ENCODE data around the gene CKM. TPM values are rescaled to one million over a fixed set of nuclear protein-coding genes. Genes with fewer than 3 reads are reported as not detected.

Gene CKM
- total RNA-seq, 2 experiments from 2014 or later = not detected

GRCh38 chr19:45355910-45356309 lies 33.2 kb upstream of the CKM start:
- intact Hi-C loops (cut with DNase I, micrococcal nuclease) = no loop called here
- Mint-ChIP-seq H3K36me3 (ENCODE audit: low read depth) (peaks cover 12% of the 10 kb centered on the region), H3K4me3 (no peak overlapping the region), H3K27me3 (no peaks in the 10 kb centered on the region), H3K4me1 (no peaks in the 10 kb centered on the region), H3K27ac (no peak overlapping the region), H3K9me3 (ENCODE audit: low read depth) (no peaks in the 10 kb centered on the region)
- ChIA-PET POLR2A (interaction anchor here (0.7 kb wide), 1 partner anchor 236 kb away, joined by 3 read pairs; no protein-coding TSS in a partner anchor), CTCF (interaction anchor here (0.7 to 0.8 kb wide), 2 partner anchors 153 to 325 kb away, joined by 3 read pairs; no protein-coding TSS in a partner anchor)
- ATAC-seq = no peak
- DNase-seq = no peak

GRCh38 chr19:45355402-45355801 lies 32.7 kb upstream of the CKM start:
- no peak overlapping the region for H3K4me3 Mint-ChIP-seq
- ATAC-seq (no peak), DNase-seq (no peak)
- H3K27ac Mint-ChIP-seq = no peak overlapping the region
- no peaks in the 10 kb centered on the region for H3K27me3 Mint-ChIP-seq
- ChIA-PET POLR2A (interaction anchor here (0.7 kb wide), 1 partner anchor 236 kb away, joined by 3 read pairs; no protein-coding TSS in a partner anchor), CTCF (interaction anchor here (0.7 kb wide), 1 partner anchor 326 kb away, joined by 3 read pairs; no protein-coding TSS in a partner anchor)
- no peaks in the 10 kb centered on the region for H3K4me1 Mint-ChIP-seq
- intact Hi-C loops (cut with DNase I, micrococcal nuclease) = no loop called here
- H3K9me3 Mint-ChIP-seq (ENCODE audit: low read depth) = no peaks in the 10 kb centered on the region
- H3K36me3 Mint-ChIP-seq (ENCODE audit: low read depth) = peaks cover 12% of the 10 kb centered on the region

- ChIA-PET CTCF (no interaction called here), POLR2A (no interaction called here)
- Mint-ChIP-seq H3K4me3 (no peak overlapping the region), H3K27me3 (no peaks in the 10 kb centered on the region), H3K27ac (no peak overlapping the region), H3K36me3 (ENCODE audit: low read depth) (peaks cover 15% of the 10 kb centered on the region), H3K4me1 (no peaks in the 10 kb centered on the region), H3K9me3 (ENCODE audit: low read depth) (no peaks in the 10 kb centered on the region)
- ATAC-seq (no peak), DNase-seq (no peak)
- intact Hi-C loops (cut with DNase I, micrococcal nuclease) = no loop called here
These were observed 31.7 kb upstream of the CKM start for GRCh38 chr19:45354241-45354842.

- Mint-ChIP-seq H3K4me1 (no peaks in the 10 kb centered on the region), H3K27me3 (no peaks in the 10 kb centered on the region), H3K27ac (no peak overlapping the region), H3K4me3 (no peak overlapping the region), H3K36me3 (ENCODE audit: low read depth) (peaks cover 15% of the 10 kb centered on the region), H3K9me3 (ENCODE audit: low read depth) (no peaks in the 10 kb centered on the region)
- no peak for DNase-seq
- peak; percentile 30 for ATAC-seq
- ChIA-PET CTCF (no interaction called here), POLR2A (no interaction called here)
- intact Hi-C loops (cut with DNase I, micrococcal nuclease) = no loop called here
These were observed 30.5 kb upstream of the CKM start for GRCh38 chr19:45352914-45353796.

GRCh38 chr19:45352471-45352870 lies 29.8 kb upstream of the CKM start:
- ATAC-seq (no peak), DNase-seq (no peak)
- ChIA-PET CTCF (no interaction called here), POLR2A (no interaction called here)
- Mint-ChIP-seq H3K27ac (no peak overlapping the region), H3K4me1 (no peaks in the 10 kb centered on the region), H3K4me3 (no peak overlapping the region), H3K9me3 (ENCODE audit: low read depth) (no peaks in the 10 kb centered on the region), H3K27me3 (no peaks in the 10 kb centered on the region), H3K36me3 (ENCODE audit: low read depth) (peaks cover 15% of the 10 kb centered on the region)
- intact Hi-C loops (cut with DNase I, micrococcal nuclease) = no loop called here

- ATAC-seq = no peak
- no peaks in the 10 kb centered on the region for H3K27me3 Mint-ChIP-seq
- no peaks in the 10 kb centered on the region for H3K9me3 Mint-ChIP-seq (ENCODE audit: low read depth)
- ChIA-PET POLR2A (no interaction called here), CTCF (no interaction called here)
- H3K36me3 Mint-ChIP-seq (ENCODE audit: low read depth) = peaks cover 12% of the 10 kb centered on the region
- H3K27ac Mint-ChIP-seq = no peak overlapping the region
- H3K4me1 Mint-ChIP-seq = no peaks in the 10 kb centered on the region
- no peak for DNase-seq
- intact Hi-C loops (cut with DNase I, micrococcal nuclease) = no loop called here
- no peak overlapping the region for H3K4me3 Mint-ChIP-seq
These were observed 29.4 kb upstream of the CKM start for GRCh38 chr19:45352062-45352461.

GRCh38 chr19:45351401-45351952 lies 28.8 kb upstream of the CKM start:
- Mint-ChIP-seq H3K4me3 (no peak overlapping the region), H3K27ac (no peak overlapping the region), H3K4me1 (no peaks in the 10 kb centered on the region), H3K9me3 (ENCODE audit: low read depth) (no peaks in the 10 kb centered on the region), H3K27me3 (no peaks in the 10 kb centered on the region), H3K36me3 (ENCODE audit: low read depth) (peaks cover 12% of the 10 kb centered on the region)
- intact Hi-C loops (cut with DNase I, micrococcal nuclease) = no loop called here
- ATAC-seq = no peak
- DNase-seq = no peak
- CTCF ChIA-PET = no interaction called here
- POLR2A ChIA-PET = no interaction called here

GRCh38 chr19:45350477-45351058 lies 27.9 kb upstream of the CKM start:
- Mint-ChIP-seq H3K9me3 (ENCODE audit: low read depth) (no peaks in the 10 kb centered on the region), H3K4me3 (no peak overlapping the region), H3K36me3 (ENCODE audit: low read depth) (peaks cover 12% of the 10 kb centered on the region), H3K27ac (no peak overlapping the region), H3K27me3 (no peaks in the 10 kb centered on the region), H3K4me1 (no peaks in the 10 kb centered on the region)
- intact Hi-C loops (cut with DNase I, micrococcal nuclease) = no loop called here
- no peak for DNase-seq
- CTCF ChIA-PET = interaction anchor here (1.7 kb wide), 1 partner anchor 12 kb away, joined by 5 read pairs; no protein-coding TSS in a partner anchor
- POLR2A ChIA-PET = no interaction called here
- ATAC-seq = no peak

GRCh38 chr19:45349430-45349941 lies 26.8 kb upstream of the CKM start:
- Mint-ChIP-seq H3K9me3 (ENCODE audit: low read depth) (no peaks in the 10 kb centered on the region), H3K27ac (no peak overlapping the region)

GRCh38 chr19:45349126-45349415 lies 26.4 kb upstream of the CKM start:
- CTCF ChIA-PET = interaction anchor here (1.7 kb wide), 1 partner anchor 10 kb away, joined by 5 read pairs; no protein-coding TSS in a partner anchor
- ATAC-seq = no peak
- no peak for DNase-seq
- no peaks in the 10 kb centered on the region for H3K9me3 Mint-ChIP-seq (ENCODE audit: low read depth)
- H3K27ac Mint-ChIP-seq = no peak overlapping the region
- H3K4me3 Mint-ChIP-seq = no peak overlapping the region
- H3K36me3 Mint-ChIP-seq (ENCODE audit: low read depth) = peaks cover 5% of the 10 kb centered on the region
- intact Hi-C loops (cut with DNase I, micrococcal nuclease) = no loop called here
- POLR2A ChIA-PET = no interaction called here
- peaks cover 5% of the 10 kb centered on the region for H3K27me3 Mint-ChIP-seq
- no peaks in the 10 kb centered on the region for H3K4me1 Mint-ChIP-seq

More at GRCh38 chr19:45349430-45349941, 26.8 kb upstream of the CKM start:
- Mint-ChIP-seq H3K4me3 (no peak overlapping the region), H3K4me1 (no peaks in the 10 kb centered on the region), H3K36me3 (ENCODE audit: low read depth) (peaks cover 6% of the 10 kb centered on the region), H3K27me3 (peaks cover 3% of the 10 kb centered on the region)
- intact Hi-C loops (cut with DNase I, micrococcal nuclease) = no loop called here
- POLR2A ChIA-PET = no interaction called here
- ATAC-seq (no peak), DNase-seq (no peak)
- CTCF ChIA-PET = interaction anchor here (1.7 kb wide), 1 partner anchor 11 kb away, joined by 5 read pairs; no protein-coding TSS in a partner anchor

- Mint-ChIP-seq H3K4me3 (no peak overlapping the region), H3K27ac (no peak overlapping the region), H3K36me3 (ENCODE audit: low read depth) (peaks cover 5% of the 10 kb centered on the region), H3K4me1 (no peaks in the 10 kb centered on the region), H3K9me3 (ENCODE audit: low read depth) (no peaks in the 10 kb centered on the region), H3K27me3 (peaks cover 7% of the 10 kb centered on the region)
- intact Hi-C loops (cut with DNase I, micrococcal nuclease) = no loop called here
- POLR2A ChIA-PET = no interaction called here
- DNase-seq (no peak), ATAC-seq (no peak)
- CTCF ChIA-PET = no interaction called here
These were observed 25.9 kb upstream of the CKM start for GRCh38 chr19:45348367-45349125.

Measured in activated CD4-positive, alpha-beta T cell treated with anti-CD3 and anti-CD28 coated beads for 36 hours (primary cell).